Inflammatory macrophage (primary cell): ENCODE data around the gene ICE1.
"Not testable (repeated sequence)": the region's sequence is repeated elsewhere in the genome, so short reads cannot be mapped to it uniquely, and the experiment has no call there.

Experiments used
- DNase-seq, 2 donors: peaks; one replicate each; pipeline ENCODE4 v3.0.0-alpha.2; 2020 to 2022

The ICE1 gene

DNA sequence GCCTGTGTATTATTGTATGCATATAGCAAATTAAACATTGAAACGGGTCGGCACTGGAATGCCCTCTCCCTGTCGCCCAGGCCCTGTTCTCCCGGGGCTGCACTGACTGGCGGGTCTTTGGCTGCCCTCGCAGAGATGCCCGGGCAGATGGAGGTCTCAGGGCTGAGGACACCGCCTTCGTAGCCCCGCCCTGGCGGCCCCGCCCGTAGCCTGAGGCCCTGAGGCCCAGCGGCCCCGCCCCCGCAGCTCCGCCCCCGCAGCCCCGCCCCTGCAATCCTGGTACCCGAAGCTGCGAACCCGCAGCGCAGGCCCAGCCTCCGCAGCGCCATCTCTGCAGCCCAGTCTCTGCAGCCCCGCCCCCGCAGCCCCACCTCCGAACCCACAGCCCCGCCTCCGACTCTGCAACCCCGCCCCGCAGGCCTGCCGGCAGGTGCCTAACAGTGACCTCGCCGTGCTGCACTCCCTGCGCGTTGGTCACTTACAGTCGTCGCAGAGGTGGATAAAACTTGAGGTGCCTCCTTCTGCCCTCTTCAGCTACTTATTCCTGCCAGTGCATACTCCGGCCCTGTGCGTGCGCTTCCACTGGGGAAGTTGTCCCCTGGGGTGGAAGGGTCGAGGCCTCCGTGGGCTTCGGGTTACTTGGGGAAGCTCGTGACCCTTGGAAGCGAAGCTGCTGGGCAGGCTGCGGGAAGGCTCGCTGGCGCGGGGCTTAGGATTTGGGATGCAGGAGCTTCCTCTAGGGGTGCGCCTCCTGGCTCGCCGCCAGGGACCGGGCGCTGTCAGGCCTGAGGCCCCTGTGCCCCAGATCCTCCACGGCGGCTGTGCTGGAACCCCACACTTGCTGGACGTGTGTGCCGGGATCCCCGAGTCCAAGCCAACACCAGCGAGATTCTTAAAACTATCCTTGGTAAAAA lies 72.3 kb downstream of the ICE1 start:
- peak; percentile 7 to 17 for DNase-seq

DNA sequence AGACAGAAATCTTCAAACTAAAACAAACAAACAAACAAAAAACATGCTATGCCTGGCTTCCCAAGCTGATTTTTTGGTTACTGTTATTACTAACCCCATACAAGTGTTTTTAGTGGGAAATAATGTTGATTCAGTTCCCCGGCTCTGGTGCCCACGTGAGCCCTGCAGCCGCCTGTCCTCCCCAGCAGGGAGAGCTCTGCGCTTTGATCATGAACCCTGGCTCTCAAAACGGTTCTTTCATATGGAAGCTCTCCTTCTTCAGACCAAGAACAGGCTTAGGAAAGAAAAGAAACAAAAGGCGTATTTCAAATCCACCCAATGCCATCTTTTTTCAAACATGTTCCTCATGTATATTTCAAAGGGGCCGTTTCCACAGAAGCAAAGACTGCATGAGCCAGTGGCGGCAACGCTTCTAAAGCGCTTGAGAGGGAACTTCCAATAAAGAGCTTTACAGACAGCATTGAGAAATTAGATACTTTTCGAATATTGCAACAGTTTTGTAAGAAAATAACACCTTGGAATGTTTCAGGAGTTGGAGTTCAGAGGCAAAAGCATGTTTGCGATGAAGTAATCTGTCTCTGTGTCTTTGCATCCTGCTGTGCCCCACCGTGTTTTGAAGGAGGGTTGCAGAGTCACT lies 74.8 kb downstream of the ICE1 start:
- DNase-seq = peak in 1 of 2 donors; percentile 46

DNA sequence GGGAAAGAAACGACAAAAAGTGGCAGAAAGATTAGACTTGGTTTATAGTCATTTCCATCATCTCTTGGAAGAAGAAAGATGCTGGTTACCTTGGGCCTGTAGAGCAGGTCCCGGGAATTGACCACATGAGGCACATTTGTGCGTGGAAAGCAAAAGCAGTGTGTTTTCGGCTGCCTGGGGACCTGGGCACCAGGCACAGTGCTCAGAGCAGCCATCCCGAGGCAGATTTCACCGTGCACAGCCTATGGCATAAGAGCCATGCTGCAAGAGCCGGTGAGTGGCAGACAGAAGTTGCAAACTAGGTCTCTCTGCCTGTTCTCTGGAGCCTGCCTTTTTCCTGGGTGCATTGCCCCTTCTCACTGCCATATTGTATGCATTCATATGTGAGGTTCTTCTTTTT lies 77.0 kb downstream of the ICE1 start:
- no peak for DNase-seq

DNA sequence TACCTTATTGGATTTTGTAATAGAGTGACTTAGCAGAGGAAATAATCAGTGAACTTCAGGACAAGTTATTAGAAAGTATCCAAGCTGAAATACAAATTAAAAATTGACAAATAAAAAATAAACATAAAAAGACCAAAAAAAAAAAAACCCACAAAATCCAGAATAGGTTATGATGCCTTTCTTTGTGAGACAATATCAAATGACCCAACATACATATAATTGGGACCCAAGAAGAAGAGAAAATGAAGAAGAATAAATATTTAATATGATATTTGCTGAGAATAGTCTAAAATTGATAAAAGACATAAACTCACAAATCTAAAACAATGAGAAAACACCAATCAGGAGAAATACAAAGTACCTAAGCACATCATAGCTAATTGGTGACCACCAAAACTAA lies 81.8 kb downstream of the ICE1 start:
- DNase-seq = no peak

DNA sequence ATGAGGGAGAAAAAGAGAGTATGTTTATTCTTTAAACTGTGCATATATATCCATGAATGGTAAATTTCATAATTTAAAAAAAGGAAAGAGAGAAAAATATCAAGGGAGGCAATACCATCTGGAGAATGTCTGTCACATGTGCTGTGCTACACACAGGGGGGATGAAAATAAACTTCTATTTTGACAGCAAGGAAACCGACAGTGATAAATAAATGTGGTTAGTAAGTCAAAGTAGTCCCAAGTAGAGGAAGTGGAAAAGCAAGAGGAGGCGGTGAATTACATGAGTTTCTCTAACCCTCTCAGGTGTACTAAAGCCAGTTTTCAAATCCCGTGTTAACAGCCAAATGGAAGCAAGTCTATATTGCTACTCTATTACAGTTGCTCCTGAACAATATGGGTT lies 83.3 kb downstream of the ICE1 start:
- no peak for DNase-seq

DNA sequence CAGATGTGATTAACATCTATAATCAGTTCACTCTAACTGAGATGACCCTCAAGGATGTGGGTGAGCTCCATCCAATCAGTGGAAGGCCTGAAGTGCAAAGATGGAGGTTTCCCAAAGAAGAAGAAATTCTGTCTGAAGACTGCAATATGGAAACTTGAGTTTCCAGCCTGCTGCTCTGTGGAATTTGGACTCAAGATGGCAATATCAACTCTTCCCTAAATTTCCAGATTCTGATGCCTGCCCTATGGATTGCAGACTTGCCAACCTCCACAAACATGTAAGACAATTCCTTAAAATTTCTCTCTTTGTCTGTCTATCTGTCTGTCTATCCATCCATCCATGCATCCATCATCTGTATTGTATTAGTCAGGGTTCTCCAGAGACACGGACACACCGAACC lies 85.9 kb downstream of the ICE1 start:
- DNase-seq = no peak

DNA sequence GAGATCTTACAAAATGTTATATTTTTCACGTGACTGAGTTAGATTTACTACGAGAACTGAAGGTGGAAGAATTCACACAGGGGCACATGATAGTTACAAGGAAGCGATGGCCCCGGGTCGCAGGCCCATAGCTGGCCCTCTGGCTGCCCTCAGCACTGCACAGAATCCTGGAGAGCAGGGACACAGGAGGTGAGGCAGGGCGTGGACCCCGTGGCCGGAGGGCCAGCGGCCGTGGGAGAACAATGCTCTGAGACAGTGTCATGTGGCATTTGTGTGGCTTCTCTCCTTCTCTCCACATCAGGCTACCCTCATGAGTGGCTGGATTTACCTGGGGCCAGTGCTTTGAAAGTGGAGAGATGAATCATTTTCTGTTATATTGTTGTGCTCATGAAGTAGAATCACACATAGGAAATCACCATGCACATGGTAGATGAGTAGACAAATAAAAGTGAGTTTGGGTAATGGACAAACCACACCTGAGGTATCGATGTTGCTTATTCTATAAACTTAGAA lies 89.5 kb downstream of the ICE1 start:
- no peak for DNase-seq

DNA sequence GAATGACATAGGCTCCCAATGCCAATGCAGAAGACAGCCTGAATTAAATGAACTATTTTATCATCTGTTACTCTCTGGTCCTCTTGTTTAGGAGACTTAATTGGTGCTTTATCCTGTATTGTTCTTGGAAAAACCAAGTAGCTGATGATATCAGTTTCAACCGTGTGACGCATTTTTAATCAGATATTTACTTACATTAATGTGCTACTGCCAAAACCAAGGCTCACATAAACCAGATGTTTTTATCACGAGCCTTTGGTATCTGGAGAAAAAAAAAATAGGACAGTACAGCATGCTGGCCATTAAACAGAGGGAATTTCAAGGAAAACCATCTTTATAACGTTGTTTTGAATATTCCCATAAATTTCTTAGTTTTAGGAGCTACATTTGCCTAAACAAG lies 90.1 kb downstream of the ICE1 start:
- DNase-seq = no peak

DNA sequence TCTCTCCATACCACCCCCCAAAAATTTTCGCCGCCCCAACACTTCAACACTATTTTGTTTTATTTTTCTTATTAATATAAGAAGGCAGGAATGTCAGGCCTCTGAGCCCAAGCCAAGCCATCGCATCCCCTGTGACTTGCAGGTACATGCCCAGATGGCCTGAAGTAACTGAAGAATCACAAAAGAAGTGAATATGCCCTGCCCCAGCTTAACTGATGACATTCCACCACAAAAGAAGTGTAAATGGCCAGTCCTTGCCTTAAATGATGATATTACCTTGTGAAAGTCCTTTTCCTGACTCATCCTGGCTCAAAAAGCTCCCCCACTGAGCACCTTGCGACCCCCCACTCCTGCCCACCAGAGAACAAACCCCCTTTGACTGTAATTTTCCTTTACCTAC lies 98.1 kb downstream of the ICE1 start:
- DNase-seq = not testable (repeated sequence)

DNA sequence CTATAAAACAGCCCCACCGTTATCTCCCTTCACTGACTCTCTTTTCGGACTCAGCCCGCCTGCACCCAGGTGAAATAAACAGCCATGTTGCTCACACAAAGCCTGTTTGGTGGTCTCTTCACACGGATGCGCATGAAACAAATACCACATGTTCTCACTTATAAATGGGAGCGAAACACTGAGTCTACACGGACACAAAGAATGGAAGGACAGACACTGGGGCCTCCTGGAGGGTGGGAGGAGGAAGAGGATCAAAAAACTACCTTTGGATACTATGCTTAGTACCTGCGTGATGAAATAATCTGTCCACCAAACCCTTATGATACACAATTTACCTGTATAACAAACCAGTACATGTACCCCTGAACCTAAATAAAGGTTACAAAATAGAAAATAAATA lies 98.6 kb downstream of the ICE1 start:
- DNase-seq = no peak

DNA sequence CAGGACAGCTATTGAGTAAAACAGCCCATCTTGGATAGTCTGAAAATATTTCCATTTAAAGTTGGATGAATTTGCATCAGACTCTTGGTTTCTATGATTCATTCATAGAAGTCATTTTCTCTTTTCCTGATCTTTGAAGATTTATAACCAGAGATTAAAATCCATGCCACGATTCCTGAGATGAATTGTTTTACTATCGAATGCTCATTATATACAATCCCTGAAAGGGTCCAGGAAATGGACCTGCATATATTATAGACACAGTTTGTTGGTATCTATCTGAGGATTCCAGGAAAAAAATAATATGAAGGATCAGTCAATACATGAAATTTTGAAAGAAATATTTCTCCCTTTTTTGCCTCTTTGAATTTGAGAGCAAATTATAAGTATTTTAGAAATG lies 99.0 kb downstream of the ICE1 start:
- no peak for DNase-seq

DNA sequence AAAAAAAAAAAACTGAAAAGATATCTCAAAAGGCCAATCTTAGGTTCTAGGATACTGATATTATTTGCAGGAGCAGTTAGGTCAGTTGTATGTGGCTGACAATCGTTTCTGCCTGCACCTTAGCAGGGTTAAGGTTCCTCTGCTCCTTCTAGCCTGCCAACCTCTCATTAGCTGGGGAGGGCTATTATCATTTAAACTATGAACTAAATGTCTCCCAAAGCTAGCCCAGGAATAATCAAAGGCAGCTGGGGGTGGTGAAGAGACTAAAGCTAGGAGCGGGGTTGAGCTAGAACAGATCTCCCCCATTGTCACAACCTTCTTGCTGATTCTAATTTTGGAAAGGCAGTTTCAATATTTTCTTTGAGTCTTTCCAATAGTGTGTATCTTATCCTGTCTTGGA lies 99.9 kb downstream of the ICE1 start:
- DNase-seq = no peak

DNA sequence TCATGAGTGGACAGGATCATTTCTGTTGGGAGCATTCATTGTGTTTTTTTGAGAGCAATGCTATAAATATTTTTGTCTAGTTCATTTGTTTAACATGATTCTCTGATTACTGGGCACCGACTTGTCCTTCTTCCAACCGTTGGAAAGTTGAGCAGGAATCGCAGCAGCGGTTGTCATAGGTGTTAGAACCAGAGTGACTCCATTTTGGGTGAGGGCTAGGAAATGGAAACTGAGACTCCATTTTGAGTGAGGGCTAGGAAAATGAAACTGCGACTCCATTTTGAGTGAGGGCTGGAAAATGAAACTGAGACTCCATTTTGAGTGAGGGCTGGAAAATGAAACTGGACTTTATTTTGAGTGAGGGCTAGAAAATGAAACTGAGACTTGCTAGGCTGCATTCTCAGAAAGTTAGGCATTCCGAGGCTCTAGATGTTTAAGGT lies 100.6 kb downstream of the ICE1 start:
- no peak for DNase-seq

DNA sequence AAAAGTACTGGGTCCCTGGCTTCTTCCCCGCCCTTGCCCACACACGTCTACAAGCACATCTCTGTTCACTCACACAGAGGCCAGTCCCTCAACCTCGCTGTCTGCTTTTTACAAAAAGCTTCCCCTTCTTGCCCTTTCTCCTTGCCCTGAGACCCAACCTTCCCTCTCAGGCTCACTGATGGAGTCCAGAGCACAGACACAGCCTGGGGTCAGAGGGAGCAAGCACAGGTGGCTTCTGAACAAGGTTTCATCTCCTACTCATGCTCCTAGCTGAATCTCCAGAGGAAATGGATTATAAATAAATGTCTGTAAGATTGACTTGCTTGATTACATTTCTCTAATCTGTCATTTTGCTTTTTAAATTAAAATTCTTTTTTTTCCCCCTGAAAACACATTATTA lies 101.8 kb downstream of the ICE1 start:
- no peak for DNase-seq

DNA sequence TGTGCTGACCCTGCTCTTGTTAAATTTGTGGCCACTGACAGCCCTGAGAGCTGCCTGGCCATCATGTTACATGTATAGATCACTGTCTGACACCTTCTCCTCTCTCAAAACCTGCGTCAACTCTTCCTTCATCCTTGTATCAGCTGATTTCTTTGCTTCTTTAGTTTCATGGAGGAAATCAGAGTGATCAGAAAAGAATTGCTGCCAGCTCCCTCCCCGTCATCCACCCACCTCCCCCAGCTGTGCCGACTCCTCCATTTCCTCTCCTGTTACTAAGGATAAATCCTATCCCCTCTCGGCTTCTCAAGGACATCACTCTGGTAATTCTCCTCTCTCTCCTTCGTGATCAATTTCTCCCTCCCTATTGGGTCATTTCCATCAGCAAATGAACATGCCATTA lies 108.9 kb downstream of the ICE1 start:
- no peak for DNase-seq

DNA sequence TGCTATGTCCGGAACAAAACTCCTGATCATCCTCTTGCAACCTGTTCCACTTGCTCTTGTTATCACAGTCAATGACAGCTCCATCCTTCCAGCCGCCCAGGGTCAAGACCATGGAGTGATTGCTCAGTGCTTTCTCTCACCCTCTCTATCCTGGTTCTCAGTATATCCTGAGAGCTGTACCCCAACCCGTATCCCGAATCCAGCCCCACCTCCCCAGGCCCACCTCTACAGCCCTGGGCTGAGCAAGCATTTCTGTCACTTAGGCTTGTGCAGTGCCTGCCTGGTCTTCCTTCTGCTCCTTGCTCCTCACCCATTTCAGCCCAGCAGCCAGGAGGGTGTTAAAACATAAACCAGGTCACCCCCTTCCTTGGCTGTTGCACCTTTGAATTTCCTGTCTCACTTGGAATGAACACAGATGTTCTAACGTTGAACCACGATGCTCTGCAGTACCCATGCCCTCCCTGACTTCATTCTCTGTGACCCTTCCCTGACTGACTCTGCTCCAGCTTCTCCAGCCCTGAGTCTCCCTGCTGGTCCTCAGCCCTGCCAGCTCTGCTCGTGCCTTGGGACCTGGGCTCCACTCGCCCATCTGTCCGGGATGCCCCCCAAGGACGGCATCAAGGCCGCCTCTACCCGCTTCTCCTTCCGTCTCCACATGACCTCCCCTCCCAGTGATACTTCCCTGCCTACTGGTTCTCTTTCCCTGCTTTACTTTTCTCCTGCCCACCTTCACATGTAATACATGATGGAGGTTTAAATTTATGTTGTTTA lies 110.0 kb downstream of the ICE1 start:
- DNase-seq = no peak

DNA sequence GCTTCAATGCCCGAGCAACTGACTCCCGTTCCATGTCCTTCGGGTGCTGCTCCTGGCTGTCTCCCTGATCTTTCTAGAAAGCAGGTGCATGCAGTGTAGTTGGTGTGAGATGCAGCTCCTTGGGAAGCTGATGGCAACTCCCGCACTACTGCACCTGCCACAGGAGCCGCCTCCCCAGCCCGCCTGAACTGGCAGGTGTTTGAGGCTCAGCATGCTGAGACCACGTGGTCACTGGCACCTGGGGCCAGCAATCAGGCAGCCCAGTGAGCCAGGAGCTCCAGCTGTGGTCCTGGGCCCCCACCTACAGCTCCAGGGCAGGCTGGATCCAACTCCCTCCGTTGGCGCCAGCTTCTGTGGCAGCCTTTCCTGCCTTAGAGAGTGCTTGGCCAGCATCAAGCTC lies 111.5 kb downstream of the ICE1 start:
- DNase-seq = no peak

DNA sequence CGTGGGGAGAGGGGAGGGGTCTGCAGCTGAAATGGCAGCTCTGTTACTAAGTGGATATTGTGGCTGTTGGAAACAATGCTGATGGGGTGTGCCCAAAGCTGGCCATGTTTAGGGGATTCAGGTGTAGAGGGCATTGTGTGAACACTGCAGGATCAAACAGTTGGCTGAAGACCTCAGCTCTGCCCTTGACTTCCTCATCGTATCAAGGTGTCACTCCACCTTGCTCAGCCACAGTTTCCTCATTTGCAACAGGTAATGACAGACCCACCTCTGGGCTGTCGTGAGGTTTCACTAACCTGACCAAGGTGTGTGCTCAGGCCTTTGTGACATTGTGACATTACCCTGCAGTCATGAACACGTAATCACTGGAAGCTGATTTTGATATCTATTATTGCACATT lies 111.9 kb downstream of the ICE1 start:
- DNase-seq = no peak

DNA sequence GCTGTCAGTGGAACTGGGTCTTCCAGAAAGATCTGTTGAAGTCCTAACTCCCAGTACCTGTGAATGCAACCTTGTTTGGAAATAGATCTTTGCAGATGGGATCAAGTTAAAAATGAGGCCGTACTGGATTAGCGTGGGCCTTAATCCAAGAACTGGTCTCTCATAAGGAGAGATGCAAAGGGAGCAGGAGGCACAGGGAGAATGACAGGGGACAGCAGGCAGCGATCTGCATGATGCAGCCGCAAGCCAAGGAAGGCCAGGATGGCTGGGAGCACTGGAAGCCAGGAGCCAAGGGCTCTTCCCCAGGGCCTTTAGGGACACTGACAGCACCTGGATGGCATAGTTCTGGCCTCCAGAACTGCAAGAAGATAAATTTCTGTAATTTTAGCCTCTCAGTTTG lies 114.4 kb downstream of the ICE1 start:
- DNase-seq = no peak

DNA sequence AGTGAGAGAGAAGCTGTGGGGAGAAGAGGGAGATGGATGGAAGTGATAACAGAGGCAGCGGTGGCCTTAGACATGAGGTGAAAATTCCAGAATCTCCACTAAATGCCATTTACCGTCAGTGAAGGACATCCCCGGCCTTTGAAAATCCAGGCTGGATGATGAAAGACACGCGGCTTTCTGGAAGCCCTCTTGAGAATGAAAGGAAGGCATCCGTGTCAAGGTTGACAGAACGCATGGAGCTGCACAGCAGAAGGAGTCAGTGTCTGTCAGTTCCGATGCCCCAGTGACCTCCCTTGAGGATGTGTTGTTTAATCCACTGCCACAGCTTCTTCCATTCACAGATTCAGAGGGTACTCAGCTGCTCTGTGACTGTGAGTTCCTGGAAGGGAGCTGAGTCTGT lies 114.9 kb downstream of the ICE1 start:
- no peak for DNase-seq

DNA sequence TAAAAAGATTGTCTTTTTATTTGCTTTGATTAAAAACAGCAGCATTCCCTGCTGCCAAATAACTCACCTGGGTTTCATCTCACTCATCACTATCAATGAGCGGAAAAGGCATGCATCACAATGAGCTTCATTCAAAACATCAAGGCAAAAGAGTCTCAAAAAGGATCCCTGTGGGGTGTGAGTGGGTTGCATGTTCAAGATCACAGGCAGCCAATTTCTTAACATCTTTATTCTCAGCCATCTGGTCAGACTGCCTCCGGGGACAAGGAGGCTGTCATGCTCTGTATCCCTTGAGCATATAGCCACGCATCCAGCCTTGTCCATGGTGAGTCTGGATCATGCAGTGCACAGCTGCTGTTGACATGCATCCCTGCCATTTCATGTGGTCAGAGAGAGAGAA lies 117.1 kb downstream of the ICE1 start:
- no peak for DNase-seq
